ENCODE measurements around the gene PRKD2.

The PRKD2 gene

DNA sequence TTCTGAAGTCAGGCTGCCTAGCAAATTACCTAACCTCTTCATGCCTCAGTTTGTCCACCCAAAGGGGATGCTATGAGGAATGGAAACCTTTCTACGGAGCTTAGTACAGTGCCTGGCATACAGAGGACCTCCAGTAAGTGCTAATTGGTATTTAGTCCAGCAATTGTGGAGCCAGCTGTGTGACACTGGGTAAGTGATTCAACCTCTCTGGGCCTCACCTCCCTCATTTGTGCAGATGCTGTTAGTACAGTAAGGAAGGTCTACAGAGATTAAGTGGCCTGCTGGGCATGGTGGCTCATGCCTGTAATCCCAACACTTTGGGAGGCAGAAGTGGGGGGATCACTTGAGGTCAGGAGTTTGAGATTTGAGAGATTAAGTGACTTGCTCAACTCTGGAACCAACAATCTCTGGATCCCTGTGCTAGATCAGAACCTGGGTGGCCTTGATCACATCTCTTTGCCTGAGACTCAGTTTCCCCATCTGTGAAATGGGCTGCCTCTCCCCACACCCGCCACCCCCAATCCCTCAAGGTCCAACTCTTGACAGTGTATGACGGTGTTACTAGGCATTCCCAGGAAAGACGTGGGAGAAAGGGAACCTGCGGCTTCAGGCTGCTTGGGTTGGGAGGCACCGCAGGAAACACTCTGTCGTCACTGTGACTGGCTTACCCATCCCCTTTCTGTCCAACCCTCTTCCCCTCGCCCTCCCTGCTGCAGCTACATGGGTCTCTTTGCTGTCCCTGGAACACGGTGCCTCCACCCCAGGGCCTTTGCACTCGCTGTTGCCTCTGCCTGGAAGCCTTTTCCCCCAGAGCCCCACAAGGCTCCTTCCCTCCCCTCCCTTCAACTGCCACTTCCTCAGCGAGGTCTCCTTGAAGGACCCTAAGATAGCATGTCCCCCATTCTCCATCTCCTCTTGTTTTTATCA lies 18.3 kb downstream of the PRKD2 start:
- DNase-seq, result no peak

DNA sequence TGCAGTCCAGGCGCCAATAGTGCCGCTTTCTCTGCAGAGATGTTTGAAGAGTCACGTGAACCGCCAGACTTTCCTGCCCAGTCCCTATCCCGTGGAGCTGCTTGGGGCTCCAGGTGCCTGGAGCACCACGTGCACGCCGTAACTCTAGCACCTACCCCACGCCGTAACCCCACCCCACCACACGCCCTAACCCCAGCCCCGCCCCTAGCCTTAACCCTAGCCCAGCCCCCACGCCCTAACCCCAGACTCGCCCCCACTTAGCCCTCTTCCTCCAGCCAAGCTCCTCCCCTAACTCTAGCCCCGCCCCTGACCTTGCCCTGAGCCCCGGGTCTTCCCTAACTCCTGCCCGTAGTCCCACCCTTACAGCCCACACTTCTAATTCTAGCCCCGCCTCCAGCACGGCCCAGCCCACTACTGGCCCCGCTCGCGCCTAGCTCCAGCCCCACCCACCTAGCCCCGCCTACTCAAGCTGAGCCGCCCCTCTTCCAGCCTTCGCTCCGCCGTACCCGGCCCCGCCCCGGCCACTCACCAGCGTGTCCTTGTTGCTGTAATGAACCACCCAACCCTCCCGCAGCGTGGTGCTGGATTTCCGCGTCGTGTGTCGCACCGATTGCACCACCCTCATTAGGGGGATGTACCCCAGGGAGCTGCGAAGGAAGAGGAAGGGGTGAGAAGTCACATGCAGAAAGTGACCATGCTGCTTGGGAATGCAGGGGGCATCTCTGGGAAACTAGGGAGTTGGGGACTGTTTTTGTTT lies 19.5 kb downstream of the PRKD2 start:
- no peak for DNase-seq

DNA sequence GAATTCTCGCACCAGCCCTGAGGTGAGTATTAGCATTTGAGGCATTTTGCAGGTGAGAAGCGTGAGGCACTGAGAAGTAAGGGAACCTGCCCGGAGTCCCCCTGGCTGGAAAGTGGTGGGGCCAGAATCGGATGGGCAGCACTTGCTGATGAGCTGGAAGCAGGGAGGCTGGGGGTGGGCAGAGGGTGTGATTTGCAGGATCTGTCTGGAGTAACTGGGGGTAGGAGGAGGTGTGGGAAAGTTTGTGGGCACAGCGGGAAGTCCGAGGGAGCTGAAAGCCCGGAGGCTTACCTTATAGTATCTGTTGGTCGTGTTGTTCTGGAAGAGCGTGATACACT lies 20.1 kb downstream of the PRKD2 start:
- DNase-seq, result no peak

DNA sequence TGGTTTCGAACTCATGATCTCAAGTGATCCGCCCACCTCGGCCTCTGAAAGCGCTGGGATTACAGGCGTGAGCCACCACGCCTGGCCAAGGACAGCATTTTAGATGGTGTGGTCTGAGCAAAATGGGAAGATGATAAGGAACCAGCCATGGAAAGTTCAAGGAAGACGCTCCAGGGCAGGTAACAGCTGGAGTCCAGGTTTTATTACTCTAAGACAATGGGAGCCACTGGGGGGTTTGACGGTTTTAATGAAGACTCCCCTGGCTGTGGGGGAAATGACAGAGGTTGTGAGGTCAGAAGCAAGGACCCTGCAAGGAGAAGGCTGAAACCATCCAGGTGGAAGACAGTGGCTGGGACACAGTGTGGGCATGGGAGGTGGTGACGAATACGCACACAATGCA lies 20.9 kb downstream of the PRKD2 start:
- DNase-seq, result no peak

DNA sequence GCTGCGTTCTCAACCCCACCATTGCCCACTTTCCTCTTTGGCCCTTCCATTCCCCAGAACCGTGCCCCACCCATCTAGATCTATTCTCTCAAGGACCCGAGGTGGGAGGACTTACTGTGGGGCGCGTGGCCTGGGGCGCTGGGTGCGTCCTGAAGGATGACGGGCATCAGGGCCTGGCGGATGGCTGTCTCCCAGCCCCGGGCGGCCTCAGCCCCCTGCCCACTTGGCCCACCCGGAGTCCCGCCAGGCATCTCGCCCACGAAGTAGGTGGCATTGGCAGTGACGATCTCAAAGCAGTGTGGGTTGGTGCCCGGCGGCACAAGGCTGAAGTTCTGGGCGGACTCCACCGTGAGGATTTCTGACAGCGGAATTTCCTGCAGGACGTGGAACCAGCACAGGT lies 23.2 kb downstream of the PRKD2 start:
- no peak for DNase-seq

DNA sequence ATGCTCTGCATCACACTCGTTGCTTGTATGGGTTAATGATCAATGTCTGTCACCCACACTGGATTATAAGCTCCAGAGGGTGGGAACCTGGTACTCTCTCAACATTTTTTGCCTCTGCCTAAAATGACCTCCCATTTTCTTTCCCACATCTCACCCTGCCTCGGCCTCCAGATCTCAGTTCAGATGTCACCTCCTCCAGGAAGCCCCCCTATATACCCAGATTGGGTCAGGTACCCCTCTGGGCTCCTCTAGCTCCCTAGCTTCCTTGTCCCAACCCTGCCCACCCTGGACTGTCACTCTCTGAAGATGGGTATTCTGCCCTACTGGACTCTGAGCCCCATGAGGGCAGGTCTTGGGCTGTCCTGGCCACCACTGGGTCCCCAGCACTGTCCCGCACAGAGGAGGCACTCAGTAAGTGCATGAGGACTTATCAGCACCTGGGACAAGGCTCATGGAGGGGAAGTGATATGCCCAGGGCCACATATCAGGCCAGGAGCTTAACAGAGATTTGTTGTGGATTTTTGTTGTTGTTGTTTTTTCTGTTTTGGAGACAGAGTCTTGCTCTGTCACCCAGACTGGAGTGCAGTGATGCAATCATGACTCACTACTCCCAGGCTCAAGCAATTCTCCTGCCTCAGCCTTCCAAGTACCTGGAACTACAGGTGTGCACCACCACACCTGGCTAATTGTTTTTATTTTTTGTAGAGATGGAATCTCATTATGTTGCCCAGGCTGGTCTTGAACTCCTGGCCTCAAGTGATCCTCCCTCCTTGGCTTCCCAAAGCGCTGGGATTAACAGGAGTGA lies 23.8 kb downstream of the PRKD2 start:
- no peak for DNase-seq

DNA sequence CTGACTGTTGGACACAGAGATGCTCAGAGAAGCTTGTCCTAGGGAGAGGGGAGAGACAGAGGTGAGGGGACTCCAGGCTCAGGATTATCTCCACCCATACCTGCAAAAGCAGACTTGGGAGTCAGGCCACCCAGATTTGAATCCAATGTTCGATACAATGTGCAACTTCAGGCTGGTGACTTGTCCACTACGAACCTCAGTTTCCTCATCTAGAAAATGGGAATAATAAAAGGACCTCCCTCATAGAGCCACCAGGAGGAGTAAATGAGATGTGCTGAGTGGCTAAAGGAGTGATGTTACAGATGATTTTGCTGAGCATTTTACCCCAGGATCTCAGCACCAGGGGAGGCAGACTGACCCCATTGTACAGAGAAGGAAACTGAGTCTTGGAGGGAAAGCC lies 25.0 kb downstream of the PRKD2 start:
- no peak for DNase-seq

DNA sequence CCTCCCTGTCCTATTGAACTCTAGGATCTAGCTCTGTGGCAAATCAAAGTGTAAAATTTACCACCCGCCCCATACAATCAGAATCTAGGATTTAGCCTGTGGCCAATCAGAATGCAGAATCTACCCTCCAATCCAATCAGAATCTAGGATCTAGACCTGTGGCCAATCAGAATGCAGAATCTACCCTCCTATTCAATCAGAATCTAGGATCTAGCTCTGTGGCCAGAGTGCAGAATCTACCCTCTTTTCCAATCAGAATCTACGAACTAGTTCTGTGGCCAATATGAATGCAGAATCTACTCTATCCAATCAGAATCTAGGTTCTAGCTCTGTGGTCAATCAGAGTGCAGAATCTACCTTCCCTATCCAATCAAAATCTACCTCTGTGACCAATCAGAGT lies 25.8 kb downstream of the PRKD2 start:
- DNase-seq, result no peak

DNA sequence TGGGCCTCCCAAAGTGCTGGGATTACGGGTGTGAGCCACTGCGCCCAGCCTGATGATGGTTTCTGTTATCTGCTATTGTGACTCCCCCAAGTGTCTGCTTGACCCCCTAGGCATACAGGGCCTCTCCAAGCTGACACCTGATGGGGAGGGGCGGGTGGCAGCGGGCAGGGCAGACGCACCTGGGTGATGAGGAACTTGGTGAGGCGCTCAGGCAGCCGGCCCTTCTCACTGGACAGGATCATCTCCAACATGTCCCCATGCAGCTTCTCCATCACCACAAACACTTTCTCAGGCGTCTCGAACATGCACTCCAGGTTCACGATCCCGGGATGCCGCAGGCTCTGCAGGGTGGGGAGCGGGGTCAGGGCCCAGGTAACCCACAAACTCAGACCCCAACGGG lies 27.6 kb downstream of the PRKD2 start:
- DNase-seq, result no peak

DNA sequence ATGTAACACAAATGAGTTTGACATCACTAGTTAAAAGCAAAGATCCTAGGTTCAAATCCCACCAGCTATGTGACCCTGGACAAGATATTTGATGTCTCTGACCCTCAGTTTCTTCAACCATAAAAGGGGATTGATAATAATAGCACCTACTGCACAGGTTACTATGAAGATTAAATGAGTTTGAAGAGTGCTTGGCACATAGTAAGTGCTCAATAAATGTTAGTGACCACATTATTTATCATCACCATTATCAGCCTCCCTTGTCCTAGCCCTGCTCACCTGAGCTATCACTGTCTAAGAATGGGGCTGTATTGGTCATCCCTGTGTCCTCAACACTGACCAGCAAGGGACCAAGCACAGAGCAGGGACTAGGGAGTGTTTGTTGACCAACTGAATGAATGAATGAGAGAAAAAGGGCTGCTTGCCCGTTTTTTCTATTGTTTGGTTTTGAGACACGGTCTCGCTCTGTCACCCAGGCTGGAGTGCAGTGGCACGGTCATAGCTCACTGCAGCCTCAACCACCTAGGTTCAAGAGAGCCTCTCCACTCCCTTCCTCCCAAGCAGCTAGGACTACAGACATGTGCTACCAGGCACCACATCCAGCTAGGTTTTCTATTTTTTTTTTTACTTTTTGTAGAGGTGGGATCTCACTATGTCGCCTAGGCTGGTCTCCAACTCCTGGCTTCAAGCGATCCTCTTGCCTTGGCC lies 29.3 kb downstream of the PRKD2 start:
- DNase-seq, result no peak

DNA sequence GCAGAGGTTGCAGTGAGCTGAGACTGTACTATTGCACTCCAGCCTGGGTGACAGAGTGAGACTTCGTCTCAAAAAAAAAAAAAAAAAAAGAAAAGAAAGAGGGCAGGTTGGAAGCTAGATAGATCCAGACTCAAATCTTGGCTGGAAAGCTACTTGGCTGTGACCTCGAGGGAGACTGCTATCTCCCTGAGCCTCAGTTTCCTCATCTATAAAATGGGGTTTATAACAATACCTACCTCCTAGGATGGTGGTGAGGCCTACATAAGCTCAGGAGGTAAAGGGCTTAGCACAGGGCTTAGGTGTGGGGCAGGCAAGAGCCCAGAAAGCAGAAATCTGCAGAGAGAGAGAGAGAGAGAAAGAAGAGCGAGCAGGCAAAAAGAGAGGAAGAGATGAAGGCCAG lies 31.7 kb downstream of the PRKD2 start:
- DNase-seq, result no peak

DNA sequence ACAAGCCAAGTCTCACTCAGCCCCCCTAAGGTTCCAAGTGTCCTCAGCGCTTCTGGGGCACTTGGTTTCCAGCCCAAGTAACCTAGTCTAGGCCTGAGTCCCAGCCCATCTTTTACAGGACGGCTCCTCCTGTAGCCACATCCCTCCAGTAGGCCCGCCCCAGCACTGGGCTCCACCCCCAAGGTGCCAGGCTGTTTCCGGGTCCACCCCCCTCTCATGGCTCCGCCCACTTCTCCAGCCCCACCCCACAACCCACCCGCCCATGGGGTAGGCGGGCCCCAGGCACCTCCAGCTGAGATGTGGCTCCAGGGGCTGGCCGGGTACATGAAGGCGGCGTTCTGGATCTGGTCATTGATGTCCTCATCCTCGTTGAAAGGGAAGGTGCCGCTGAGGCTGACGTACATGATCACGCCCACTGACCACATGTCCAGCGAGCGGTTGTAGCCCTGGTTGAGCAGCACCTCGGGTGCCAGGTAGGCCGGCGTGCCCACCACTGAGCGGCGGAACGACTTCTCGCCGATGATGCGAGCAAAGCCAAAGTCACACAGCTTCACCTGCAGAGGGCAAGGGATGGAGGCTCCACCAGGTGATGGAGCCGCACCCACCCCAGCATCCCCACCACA lies 38.7 kb downstream of the PRKD2 start:
- peak; percentile 81 for DNase-seq

DNA sequence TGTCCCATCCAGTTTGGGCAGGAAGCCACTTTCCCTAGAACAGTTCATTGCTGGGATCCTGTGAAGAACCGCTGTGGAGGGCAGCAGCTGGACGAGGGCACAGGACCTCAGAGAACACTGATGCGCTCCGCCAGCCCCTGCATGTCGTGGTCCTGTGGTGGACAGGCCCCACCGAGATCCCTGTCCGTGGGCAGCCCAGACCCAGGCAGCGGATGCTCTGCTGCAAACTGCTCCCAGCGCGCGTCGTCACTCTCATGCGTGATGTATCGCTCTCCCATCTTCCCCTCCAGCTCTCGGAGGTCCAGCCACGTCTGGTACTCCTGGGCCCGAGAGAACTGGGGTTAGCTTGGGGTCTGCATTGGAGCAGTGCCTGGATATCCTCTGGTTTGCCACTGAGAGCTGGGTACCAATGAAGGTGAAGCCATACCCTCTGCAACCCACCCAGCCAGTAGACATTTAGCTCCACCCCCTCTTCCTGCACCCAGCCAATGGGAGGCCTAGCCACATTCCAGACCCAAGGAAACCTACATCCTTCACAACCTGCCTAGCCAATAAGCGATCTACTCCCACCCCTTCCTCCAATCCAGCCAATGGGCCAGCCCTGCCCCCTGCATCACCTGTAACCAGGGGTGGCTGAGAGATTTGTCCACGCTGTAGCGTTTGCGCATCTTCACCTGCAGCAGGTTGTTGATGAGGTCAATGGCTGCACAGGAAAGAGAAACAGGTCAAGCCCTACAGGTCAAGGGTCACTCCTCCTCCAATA lies 42.3 kb downstream of the PRKD2 start:
- DNase-seq, result no peak

DNA sequence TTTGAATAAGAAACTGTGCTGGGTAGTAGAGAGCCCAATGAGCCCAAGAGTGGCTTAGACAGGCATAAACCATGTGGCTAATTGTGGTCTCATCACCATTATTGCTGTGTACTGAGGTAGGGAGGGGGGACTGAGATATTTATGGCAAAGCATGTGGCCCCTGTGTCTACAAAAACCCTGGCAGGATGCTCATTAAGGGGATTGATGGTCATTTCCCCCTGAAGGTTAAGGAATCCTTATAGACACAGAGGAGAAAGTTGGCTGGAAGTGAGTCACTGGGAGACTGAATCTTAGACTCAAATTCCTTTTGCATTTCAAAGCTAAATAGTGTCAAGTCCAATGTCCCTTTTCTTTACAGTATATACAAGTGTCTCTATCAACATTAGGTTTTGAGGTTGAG lies 46.1 kb downstream of the PRKD2 start:
- DNase-seq, result no peak

DNA sequence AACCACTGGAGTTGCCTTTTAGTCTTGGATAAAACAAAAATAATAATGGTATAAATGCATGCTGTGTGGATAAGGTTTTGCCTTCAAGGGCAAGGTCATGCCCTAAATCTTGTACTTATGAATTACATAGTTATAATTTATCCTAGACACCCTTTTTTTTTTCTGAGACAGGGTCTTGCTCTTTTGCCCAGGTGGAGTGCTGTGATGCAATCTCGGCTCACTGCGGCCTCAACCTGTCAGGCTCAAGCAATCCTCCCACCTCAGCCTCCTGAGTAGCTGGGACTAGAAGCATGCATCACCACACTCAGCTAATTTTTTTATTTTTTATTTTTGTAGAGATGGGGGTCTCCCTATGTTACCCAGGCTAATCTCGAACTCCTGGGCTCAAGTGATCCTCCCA lies 48.3 kb downstream of the PRKD2 start:
- DNase-seq, result no peak

DNA sequence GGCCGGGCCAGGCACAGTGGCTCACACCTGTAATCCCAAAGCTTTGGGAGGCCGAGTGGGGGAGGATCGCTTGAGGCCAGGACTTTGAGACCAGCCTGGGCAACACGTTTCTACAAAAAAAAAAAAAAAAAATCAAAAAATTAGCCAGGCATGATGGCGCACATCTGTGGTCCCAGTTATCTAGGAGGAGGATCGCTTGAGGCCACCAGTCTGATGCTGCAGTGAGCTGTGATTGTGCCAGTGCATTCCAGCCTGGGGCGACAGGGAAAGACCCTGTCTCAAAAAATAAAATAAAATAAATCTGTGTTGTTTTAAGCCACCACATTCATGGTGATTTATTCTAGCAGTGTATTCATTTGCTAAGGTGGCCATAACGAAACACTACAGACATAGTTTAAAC lies 51.8 kb downstream of the PRKD2 start:
- DNase-seq, result no peak

DNA sequence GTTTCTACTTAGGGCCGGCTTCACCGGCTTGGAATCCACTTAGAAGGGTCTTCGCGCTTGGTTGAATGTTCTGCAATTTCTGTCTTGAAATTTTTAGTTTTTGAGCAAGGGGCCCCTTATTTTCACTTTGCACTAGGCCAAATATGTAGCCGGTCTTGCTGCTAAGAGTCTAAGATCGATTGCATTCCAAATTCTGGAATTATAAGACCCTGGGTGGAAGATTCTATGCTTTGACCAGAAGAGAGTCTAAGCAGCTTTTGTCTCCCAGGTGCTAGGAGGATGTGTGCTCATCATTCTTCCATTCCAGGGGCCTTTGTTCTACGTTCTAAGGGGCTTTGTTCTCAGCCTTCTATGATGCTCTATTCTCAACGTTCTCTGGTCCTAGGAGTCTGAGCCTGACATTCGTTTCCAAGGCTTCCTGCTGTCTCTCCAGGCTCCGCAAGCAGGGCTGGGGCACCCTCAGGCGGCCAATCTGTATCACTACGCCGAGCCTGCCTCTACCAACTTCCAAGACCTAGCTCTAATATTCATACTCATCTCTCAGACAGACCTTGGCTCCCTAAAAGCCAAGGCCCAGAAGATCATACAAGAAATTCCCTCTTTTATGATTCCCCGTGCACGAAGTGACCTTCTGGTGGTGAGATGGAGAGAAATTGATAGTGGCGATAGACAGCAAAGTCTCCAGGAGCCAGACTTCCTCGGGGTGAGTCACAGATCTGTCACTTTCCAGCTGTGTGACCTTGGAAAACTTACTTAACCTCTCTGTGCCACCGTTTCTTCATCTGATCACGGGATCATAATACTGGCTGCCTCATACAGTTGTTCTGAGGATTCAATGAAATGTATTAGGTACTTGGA lies 55.0 kb downstream of the PRKD2 start:
- DNase-seq, result peak; percentile 90

DNA sequence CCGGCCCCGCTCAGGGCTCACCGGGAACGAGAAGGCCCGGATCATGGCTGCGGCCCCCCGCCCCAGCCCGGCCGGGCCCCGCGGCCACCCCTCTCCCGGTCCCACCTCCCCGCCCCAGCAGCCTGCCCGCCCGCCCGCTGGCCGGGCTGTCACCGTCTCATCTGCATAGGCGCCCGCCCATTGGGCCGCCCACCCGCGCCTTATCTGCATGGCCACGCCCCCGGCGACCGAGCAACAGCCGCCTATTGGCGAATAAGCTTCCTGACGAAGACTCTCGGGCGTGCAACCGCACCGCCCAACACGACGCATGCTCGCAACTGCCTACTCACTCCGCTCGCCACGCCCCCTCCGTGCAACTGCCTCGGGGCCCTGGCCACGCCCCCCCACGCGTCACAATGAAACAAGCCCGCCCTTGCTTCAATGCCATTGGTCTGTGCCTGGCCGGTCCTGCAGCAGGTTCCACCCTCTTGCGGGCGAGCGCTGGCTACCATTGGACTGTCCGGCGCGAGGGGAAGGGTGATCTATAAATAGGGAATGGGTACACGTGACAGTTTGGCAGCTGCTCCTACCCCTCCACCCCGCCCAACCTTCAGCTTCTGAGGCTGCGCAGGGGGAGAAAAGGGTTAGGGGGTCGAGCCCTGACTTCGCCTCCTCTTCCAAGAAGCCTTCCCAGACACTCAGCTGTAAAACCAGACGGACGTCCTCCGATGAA lies 55.7 kb downstream of the PRKD2 start, which contains the start of gene DACT3:
Gene DACT3 (minus strand): TSS at position 163 of the 712 bp plus-strand sequence. CDS start 118 bp downstream, at position 45.
- DNase-seq, result peak; percentile 100

DNA sequence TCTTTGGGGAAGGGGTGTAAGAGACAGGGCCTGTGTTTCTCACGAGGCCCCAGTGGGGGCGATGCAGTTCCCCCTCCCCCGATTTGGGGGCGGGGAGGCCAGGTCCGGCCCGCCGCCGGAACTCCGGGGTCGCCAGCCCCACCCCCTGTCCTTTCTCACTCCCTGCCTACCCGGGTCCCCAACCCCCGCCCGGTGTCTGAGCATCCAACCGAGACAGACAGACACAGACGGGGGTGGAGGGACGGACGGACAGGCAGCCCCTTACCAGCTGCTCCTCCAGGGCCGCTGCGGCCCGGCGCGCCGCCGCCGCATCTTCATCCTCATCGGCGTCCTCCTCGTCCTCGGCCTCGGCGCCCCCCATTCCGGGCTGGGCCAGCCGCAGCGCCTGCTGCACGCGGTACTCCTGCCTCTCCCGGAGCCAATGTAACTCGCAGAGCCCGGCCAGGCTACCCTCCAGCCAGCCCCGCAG lies 56.3 kb downstream of the PRKD2 start:
- DNase-seq, result peak; percentile 70
